Trophoblast cell (in vitro differentiated cells and primary cell): ENCODE measurements around the gene TEAD1.

ENCODE experiments used
- DNase-seq, 2 donors: peaks; one replicate each; pipeline ENCODE4 v3.0.0-alpha.2; 2016
- H2AFZ ChIP-seq: 2 replicates; pipeline ENCODE4 v1.6.1; 2013; ENCODE audit warnings: low read length, moderate library complexity, mild to moderate bottlenecking; ENCODE audit not compliant: insufficient read depth, poor library complexity
- H2AK5ac ChIP-seq: 2 replicates; pipeline ENCODE4 v1.6.1; 2013; ENCODE audit warnings: mild to moderate bottlenecking, low read length
- H2BK120ac ChIP-seq: 2 replicates; pipeline ENCODE4 v1.6.1; 2013; ENCODE audit warnings: low read length, mild to moderate bottlenecking, moderate library complexity; ENCODE audit not compliant: insufficient read depth, poor library complexity
- H2BK12ac ChIP-seq: 2 replicates; pipeline ENCODE4 v1.6.1; 2013; ENCODE audit warnings: mild to moderate bottlenecking, low read length, moderate library complexity
- H2BK5ac ChIP-seq: 2 replicates; pipeline ENCODE4 v1.6.1; 2013; ENCODE audit warnings: low read length, low read depth, moderate library complexity, mild to moderate bottlenecking; ENCODE audit not compliant: poor library complexity
- H3K14ac ChIP-seq: 2 replicates; pipeline ENCODE4 v1.6.1; 2013; ENCODE audit warnings: mild to moderate bottlenecking, low read length
- H3K18ac ChIP-seq: 2 replicates; pipeline ENCODE4 v1.6.1; 2013; ENCODE audit warnings: mild to moderate bottlenecking, low read length
- H3K23ac ChIP-seq: 2 replicates; pipeline ENCODE4 v1.6.1; 2013; ENCODE audit warnings: low read length
- H3K27ac ChIP-seq: 2 replicates; pipeline ENCODE4 v1.5.1; 2013; ENCODE audit warnings: low read depth, mild to moderate bottlenecking, inconsistent platforms, low read length, moderate library complexity
- H3K27me3 ChIP-seq: 2 replicates; pipeline ENCODE4 v1.6.1; 2013; ENCODE audit warnings: inconsistent platforms, mild to moderate bottlenecking, low read length, moderate library complexity; ENCODE audit not compliant: insufficient read depth
- H3K36me3 ChIP-seq, 2 experiments: 1 replicate in 1 of 2; 2 replicates in 1 of 2; pipeline ENCODE4 v1.6.1; 2013; ENCODE audit warnings: low read length in 2 of 2, mild to moderate bottlenecking in 2 of 2, moderate library complexity in 1 of 2; ENCODE audit not compliant: insufficient read depth in 2 of 2, control insufficient read depth in 1 of 2
- H3K4ac ChIP-seq: 2 replicates; pipeline ENCODE4 v1.6.1; 2013; ENCODE audit warnings: low read depth, mild to moderate bottlenecking, low read length, moderate library complexity
- H3K4me1 ChIP-seq, 2 experiments: 1 replicate in 1 of 2; 2 replicates in 1 of 2; pipeline ENCODE4 v1.6.1; 2013; ENCODE audit warnings: low read length in 2 of 2, mild to moderate bottlenecking in 2 of 2, moderate library complexity in 1 of 2; ENCODE audit not compliant: insufficient read depth in 2 of 2, control insufficient read depth in 1 of 2
- H3K4me2 ChIP-seq: 2 replicates; pipeline ENCODE4 v1.6.1; 2013; ENCODE audit warnings: inconsistent platforms, mild to moderate bottlenecking, low read length, moderate library complexity
- H3K4me3 ChIP-seq: 2 replicates; pipeline ENCODE4 v1.5.1; 2013; ENCODE audit warnings: mild to moderate bottlenecking, low read depth, low read length, inconsistent platforms
- H3K79me1 ChIP-seq: one replicate; pipeline ENCODE4 v1.6.1; 2013; ENCODE audit warnings: low read length
- H3K79me2 ChIP-seq: 2 replicates; pipeline ENCODE4 v1.6.1; 2013; ENCODE audit warnings: low read length, mild to moderate bottlenecking; ENCODE audit not compliant: control insufficient read depth, insufficient read depth, poor library complexity
- H3K9ac ChIP-seq: 2 replicates; pipeline ENCODE4 v1.6.1; 2013; ENCODE audit warnings: mild to moderate bottlenecking, low read length
- H3K9me3 ChIP-seq: 2 replicates; pipeline ENCODE4 v1.6.1; 2013; ENCODE audit warnings: low read depth, mild to moderate bottlenecking, control low read depth, inconsistent platforms, low read length; ENCODE audit not compliant: insufficient read depth
- H4K12ac ChIP-seq: 2 replicates; pipeline ENCODE4 v1.6.1; 2013; ENCODE audit warnings: low read depth, mild to moderate bottlenecking, low read length, moderate library complexity
- H4K8ac ChIP-seq: 2 replicates; pipeline ENCODE4 v1.6.1; 2013; ENCODE audit warnings: low read depth, mild to moderate bottlenecking, low read length, moderate library complexity
- H4K91ac ChIP-seq: one replicate; pipeline ENCODE4 v1.6.1; 2013; ENCODE audit warnings: low read depth, mild to moderate bottlenecking, low read length, moderate library complexity
- WGBS: extraction: QIAGEN DNeasy Blood & Tissue Kit; methylation state at CpG from one replicate; pipeline ENCODE4 v1.1.7; 2013; ENCODE audit warnings: missing lambda C conversion rate; ENCODE audit not compliant: insufficient read length, insufficient coverage; ENCODE audit errors: extremely low coverage; 5-methylcytosine and 5-hydroxymethylcytosine counted together

Gene TEAD1

GRCh38 chr11:12769834-12770345, 95.7 kb downstream of the TEAD1 start:
- H3K9ac ChIP-seq = no peak overlapping the region
- no peak overlapping the region for H3K4me3 ChIP-seq
- H4K8ac ChIP-seq = peak overlapping the region; percentile 30
- H3K9me3 ChIP-seq = no peaks in the 10 kb centered on the region
- H3K79me1 ChIP-seq = peaks cover 12% of the 10 kb centered on the region
- peaks cover 27% of the 10 kb centered on the region for H3K79me2 ChIP-seq
- no peak overlapping the region for H3K23ac ChIP-seq
- peak overlapping the region; percentile 47 for H2AK5ac ChIP-seq
- peak overlapping the region; percentile 46 for H3K14ac ChIP-seq
- H2AFZ ChIP-seq = no peak overlapping the region
- peak overlapping the region; percentile 18 for H3K4me2 ChIP-seq
- H4K12ac ChIP-seq = no peak overlapping the region
- no CpG with 5 or more reads among the region's 3 CpGs for WGBS
- H2BK12ac ChIP-seq = peak overlapping the region; percentile 57
- no peak overlapping the region for H4K91ac ChIP-seq
- H3K27ac ChIP-seq = peak overlapping the region; percentile 28
- no peak overlapping the region for H3K18ac ChIP-seq
- DNase-seq = peak; percentile 73 to 88
- peak overlapping the region; percentile 68 for H2BK5ac ChIP-seq
- peak overlapping the region; percentile 46 for H2BK120ac ChIP-seq
- H3K4me1 ChIP-seq = peaks cover 31 to 44% of the 10 kb centered on the region in 2 experiments
- H3K36me3 ChIP-seq = peaks cover 12 to 21% of the 10 kb centered on the region in 2 experiments
- H3K4ac ChIP-seq = peak overlapping the region; percentile 64
- no peaks in the 10 kb centered on the region for H3K27me3 ChIP-seq

- Histone ChIP-seq H4K12ac (no peak overlapping the region), H3K9me3 (no peaks in the 10 kb centered on the region), H3K4me2 (no peak overlapping the region), H3K79me2 (peaks cover 26% of the 10 kb centered on the region), H4K8ac (no peak overlapping the region), H2AK5ac (no peak overlapping the region), H3K4me1 (peaks cover 31 to 43% of the 10 kb centered on the region in 2 experiments), H3K23ac (no peak overlapping the region), H4K91ac (no peak overlapping the region), H3K27me3 (no peaks in the 10 kb centered on the region), H3K9ac (no peak overlapping the region), H2BK120ac (no peak overlapping the region), H3K14ac (no peak overlapping the region), H3K79me1 (peaks cover 12% of the 10 kb centered on the region), H3K18ac (no peak overlapping the region), H2AFZ (no peak overlapping the region), H2BK12ac (no peak overlapping the region), H3K27ac (no peak overlapping the region), H3K4me3 (no peak overlapping the region), H3K36me3 (peaks cover 8 to 16% of the 10 kb centered on the region in 2 experiments), H2BK5ac (no peak overlapping the region), H3K4ac (peak overlapping the region; percentile 64)
- no CpG with 5 or more reads among the region's 1 CpG for WGBS
- no peak for DNase-seq
Measured at GRCh38 chr11:12770435-12770834, 96.2 kb downstream of the TEAD1 start.

GRCh38 chr11:12770966-12771597, 96.9 kb downstream of the TEAD1 start:
- H3K79me1 ChIP-seq = peaks cover 12% of the 10 kb centered on the region
- no peak overlapping the region for H2BK120ac ChIP-seq
- peak; percentile 77 to 84 for DNase-seq
- H3K23ac ChIP-seq = no peak overlapping the region
- H3K27me3 ChIP-seq = no peaks in the 10 kb centered on the region
- peaks cover 34 to 42% of the 10 kb centered on the region in 2 experiments for H3K4me1 ChIP-seq
- H3K4me3 ChIP-seq = no peak overlapping the region
- no peaks in the 10 kb centered on the region for H3K9me3 ChIP-seq
- H2AK5ac ChIP-seq = peak overlapping the region; percentile 70
- peak overlapping the region; percentile 25 for H3K18ac ChIP-seq
- H2AFZ ChIP-seq = no peak overlapping the region
- H3K9ac ChIP-seq = no peak overlapping the region
- peaks cover 28% of the 10 kb centered on the region for H3K79me2 ChIP-seq
- H3K14ac ChIP-seq = no peak overlapping the region
- H4K12ac ChIP-seq = no peak overlapping the region
- peak overlapping the region; percentile 10 for H3K27ac ChIP-seq
- WGBS = no CpG with 5 or more reads among the region's 8 CpGs
- peak overlapping the region; percentile 68 for H3K4ac ChIP-seq
- no peak overlapping the region for H4K8ac ChIP-seq
- peak overlapping the region; percentile 8 for H4K91ac ChIP-seq
- peak overlapping the region; percentile 26 for H2BK5ac ChIP-seq
- H3K4me2 ChIP-seq = no peak overlapping the region
- H3K36me3 ChIP-seq = peaks cover 8 to 15% of the 10 kb centered on the region in 2 experiments
- H2BK12ac ChIP-seq = peak overlapping the region; percentile 63

- H3K9me3 ChIP-seq = no peaks in the 10 kb centered on the region
- H3K4me3 ChIP-seq = no peak overlapping the region
- peaks cover 27% of the 10 kb centered on the region for H3K79me2 ChIP-seq
- peaks cover 29 to 40% of the 10 kb centered on the region in 2 experiments for H3K4me1 ChIP-seq
- no peak overlapping the region for H3K9ac ChIP-seq
- H3K23ac ChIP-seq = no peak overlapping the region
- no peak overlapping the region for H3K4me2 ChIP-seq
- no peak for DNase-seq
- H4K91ac ChIP-seq = no peak overlapping the region
- H4K8ac ChIP-seq = no peak overlapping the region
- no peak overlapping the region for H2AFZ ChIP-seq
- no peak overlapping the region for H2BK120ac ChIP-seq
- WGBS = no CpG with 5 or more reads among the region's 2 CpGs
- no peak overlapping the region for H2BK5ac ChIP-seq
- no peak overlapping the region for H3K14ac ChIP-seq
- H2AK5ac ChIP-seq = no peak overlapping the region
- no peak overlapping the region for H2BK12ac ChIP-seq
- H3K27ac ChIP-seq = no peak overlapping the region
- H3K27me3 ChIP-seq = no peaks in the 10 kb centered on the region
- peak overlapping the region; percentile 39 for H3K4ac ChIP-seq
- H3K18ac ChIP-seq = no peak overlapping the region
- H4K12ac ChIP-seq = no peak overlapping the region
- H3K79me1 ChIP-seq = peaks cover 11% of the 10 kb centered on the region
- peaks cover 6 to 13% of the 10 kb centered on the region in 2 experiments for H3K36me3 ChIP-seq
Measured at GRCh38 chr11:12771875-12772274, 97.7 kb downstream of the TEAD1 start.
